ENCODE measurements around the gene TINCR. TPM values are rescaled to one million over a fixed set of nuclear protein-coding genes. Genes with fewer than 3 reads are reported as not detected.

TINCR gene
- total and polyA plus RNA-seq, 5 donors from 2014 or later: 3.1 TPM; not detected in 4

DNA sequence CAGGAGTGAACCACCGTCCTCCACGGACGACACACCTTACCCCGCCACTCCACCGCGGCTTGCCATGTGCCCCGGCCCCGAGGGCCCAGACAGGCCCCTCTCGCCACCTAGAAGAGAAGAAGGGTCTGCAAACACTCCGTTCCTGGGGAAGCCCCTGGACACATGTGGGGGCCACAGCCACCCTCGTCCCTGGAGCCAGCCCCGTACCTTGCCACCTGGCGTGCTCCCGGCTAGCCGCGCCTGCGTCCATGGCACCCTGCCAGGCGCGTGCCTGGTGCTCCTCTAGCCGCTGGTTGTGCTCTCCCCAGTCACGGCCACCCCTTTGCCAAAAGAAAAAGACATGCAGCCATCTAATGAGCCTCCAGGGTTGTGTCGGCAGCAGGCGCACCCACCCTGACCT lies 19.9 kb upstream of the TINCR start:
- H3K36me3 ChIP-seq (ENCODE audit: control insufficient read depth, insufficient read depth, low read length): peaks cover 56% of the 10 kb centered on the region
- Mint-ChIP-seq H3K27ac (no peak overlapping the region), H3K27me3 (no peaks in the 10 kb centered on the region), H3K4me3 (no peak overlapping the region), H3K4me1 (peaks cover 0 to 15% (median 1%) of the 10 kb centered on the region in 4 donors), H3K36me3 (peaks cover 14% of the 10 kb centered on the region), H3K9me3 (peaks cover 0 to 2% (median 0%) of the 10 kb centered on the region in 7 donors)
- no peak overlapping the region for H3K27ac ChIP-seq (ENCODE audit: insufficient read depth, low read length, poor library complexity, severe bottlenecking)
- ATAC-seq (ENCODE audit: low read depth in 2 of 2) (no peak), DNase-seq (no peak)
- peaks cover 18% of the 10 kb centered on the region for H3K4me1 ChIP-seq (ENCODE audit: control insufficient read depth, insufficient read depth, low read length, poor library complexity, severe bottlenecking)
- H3K4me3 ChIP-seq (ENCODE audit: low read depth, low read length): no peak overlapping the region
- H3K9me3 ChIP-seq (ENCODE audit: control insufficient read depth in 2 of 2, low read length in 2 of 2): no peaks in the 10 kb centered on the region
- no peaks in the 10 kb centered on the region for H3K27me3 ChIP-seq (ENCODE audit: control insufficient read depth, insufficient read depth, low read length)

GRCh38 chr19:5587071-5587455 lies 19.3 kb upstream of the TINCR start:
- H3K36me3 ChIP-seq (ENCODE audit: control insufficient read depth, insufficient read depth, low read length): peaks cover 50% of the 10 kb centered on the region

GRCh38 chr19:5586300-5587070 lies 18.7 kb upstream of the TINCR start:
- Histone ChIP-seq H3K27ac (ENCODE audit: insufficient read depth, low read length, poor library complexity, severe bottlenecking) (peak overlapping the region; percentile 6), H3K4me1 (ENCODE audit: control insufficient read depth, insufficient read depth, low read length, poor library complexity, severe bottlenecking) (peaks cover 18% of the 10 kb centered on the region), H3K36me3 (ENCODE audit: control insufficient read depth, insufficient read depth, low read length) (peaks cover 44% of the 10 kb centered on the region), H3K27me3 (ENCODE audit: control insufficient read depth, insufficient read depth, low read length) (no peaks in the 10 kb centered on the region), H3K9me3 (ENCODE audit: control insufficient read depth in 2 of 2, low read length in 2 of 2) (no peaks in the 10 kb centered on the region), H3K4me3 (ENCODE audit: low read depth, low read length) (no peak overlapping the region)
- H3K36me3 Mint-ChIP-seq: peaks cover 10% of the 10 kb centered on the region
- no peak overlapping the region for H3K27ac Mint-ChIP-seq
- H3K27me3 Mint-ChIP-seq: no peaks in the 10 kb centered on the region
- H3K4me1 Mint-ChIP-seq: peaks cover 0 to 15% (median 1%) of the 10 kb centered on the region in 4 donors
- H3K4me3 Mint-ChIP-seq: no peak overlapping the region
- H3K9me3 Mint-ChIP-seq: peaks cover 0 to 2% (median 0%) of the 10 kb centered on the region in 7 donors
- DNase-seq: no peak
- peak in 1 of 2 donors; percentile 15 for ATAC-seq (ENCODE audit: low read depth in 2 of 2)

More at GRCh38 chr19:5587071-5587455, 19.3 kb upstream of the TINCR start:
- no peak for ATAC-seq (ENCODE audit: low read depth in 2 of 2)
- peaks cover 0 to 15% (median 1%) of the 10 kb centered on the region in 4 donors for H3K4me1 Mint-ChIP-seq
- no peak overlapping the region for H3K27ac Mint-ChIP-seq
- Histone ChIP-seq H3K4me1 (ENCODE audit: control insufficient read depth, insufficient read depth, low read length, poor library complexity, severe bottlenecking) (peaks cover 18% of the 10 kb centered on the region), H3K27me3 (ENCODE audit: control insufficient read depth, insufficient read depth, low read length) (no peaks in the 10 kb centered on the region), H3K27ac (ENCODE audit: insufficient read depth, low read length, poor library complexity, severe bottlenecking) (no peak overlapping the region), H3K4me3 (ENCODE audit: low read depth, low read length) (no peak overlapping the region), H3K9me3 (ENCODE audit: control insufficient read depth in 2 of 2, low read length in 2 of 2) (no peaks in the 10 kb centered on the region)
- no peak overlapping the region for H3K4me3 Mint-ChIP-seq
- no peaks in the 10 kb centered on the region for H3K27me3 Mint-ChIP-seq
- H3K36me3 Mint-ChIP-seq: peaks cover 10% of the 10 kb centered on the region
- peaks cover 0 to 2% (median 0%) of the 10 kb centered on the region in 7 donors for H3K9me3 Mint-ChIP-seq
- DNase-seq: no peak

GRCh38 chr19:5585461-5586299 lies 17.9 kb upstream of the TINCR start:
- peaks cover 0 to 15% (median 1%) of the 10 kb centered on the region in 4 donors for H3K4me1 Mint-ChIP-seq
- H3K27ac ChIP-seq (ENCODE audit: insufficient read depth, low read length, poor library complexity, severe bottlenecking): peak overlapping the region; percentile 6

DNA sequence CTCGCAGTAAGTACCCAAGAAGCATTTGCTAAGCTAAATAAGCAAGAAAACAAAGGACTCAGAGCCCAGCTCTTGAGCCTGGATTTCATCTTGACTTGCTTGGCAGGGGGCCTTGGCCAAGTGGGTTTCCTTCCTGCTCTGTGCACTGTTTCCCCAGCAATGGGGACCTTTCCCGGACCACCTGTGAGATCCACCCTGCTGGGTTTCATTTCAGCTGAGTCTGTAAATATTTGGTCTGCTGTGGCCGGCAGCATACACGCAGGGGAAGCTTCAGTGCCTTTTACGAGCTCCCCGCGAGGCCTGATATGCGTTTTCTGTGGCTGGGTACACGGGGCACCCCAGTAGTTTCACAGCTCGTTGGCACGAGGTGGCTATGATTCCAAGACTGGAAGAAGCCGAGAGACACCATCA lies 12.4 kb upstream of the TINCR start:
- H3K4me3 Mint-ChIP-seq: no peak overlapping the region
- H3K36me3 ChIP-seq (ENCODE audit: control insufficient read depth, insufficient read depth, low read length): no peaks in the 10 kb centered on the region

More at GRCh38 chr19:5585461-5586299, 17.9 kb upstream of the TINCR start:
- peaks cover 10% of the 10 kb centered on the region for H3K36me3 Mint-ChIP-seq
- DNase-seq (peak in 1 of 3 donors; percentile 33), ATAC-seq (ENCODE audit: low read depth in 2 of 2) (peak in 1 of 2 donors; percentile 10)
- H3K9me3 Mint-ChIP-seq: peaks cover 0 to 2% (median 0%) of the 10 kb centered on the region in 7 donors
- no peaks in the 10 kb centered on the region for H3K27me3 ChIP-seq (ENCODE audit: control insufficient read depth, insufficient read depth, low read length)
- H3K27ac Mint-ChIP-seq: peak overlapping the region in 2 of 3 donors; percentile 83 to 86
- peaks cover 38% of the 10 kb centered on the region for H3K36me3 ChIP-seq (ENCODE audit: control insufficient read depth, insufficient read depth, low read length)
- H3K4me3 ChIP-seq (ENCODE audit: low read depth, low read length): no peak overlapping the region
- H3K9me3 ChIP-seq (ENCODE audit: control insufficient read depth in 2 of 2, low read length in 2 of 2): no peaks in the 10 kb centered on the region
- H3K4me3 Mint-ChIP-seq: peak overlapping the region in 3 of 4 donors; percentile 13 to 69 (median 38)
- peaks cover 18% of the 10 kb centered on the region for H3K4me1 ChIP-seq (ENCODE audit: control insufficient read depth, insufficient read depth, low read length, poor library complexity, severe bottlenecking)
- no peaks in the 10 kb centered on the region for H3K27me3 Mint-ChIP-seq

DNA sequence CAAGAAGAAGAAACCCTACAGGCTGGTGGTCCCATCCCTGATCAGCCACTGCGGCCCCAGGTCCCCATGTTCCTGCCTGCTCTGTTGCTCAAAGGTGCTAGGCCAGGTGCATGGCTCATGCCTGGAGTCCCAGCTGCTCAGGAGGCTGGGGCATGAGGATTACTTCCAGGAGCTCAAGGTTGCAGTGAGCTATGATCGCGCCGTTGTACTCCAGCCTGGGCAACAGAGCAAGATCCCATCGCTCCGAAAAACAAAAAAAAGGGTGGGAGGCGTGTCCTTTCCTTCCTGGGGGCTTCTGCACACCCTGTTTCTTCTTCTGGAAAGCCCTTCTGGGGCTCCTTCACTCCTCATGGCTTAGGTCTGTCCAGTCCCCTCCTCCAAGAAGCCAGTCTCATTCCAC lies 11.9 kb upstream of the TINCR start:
- no peaks in the 10 kb centered on the region for H3K27me3 ChIP-seq (ENCODE audit: control insufficient read depth, insufficient read depth, low read length)
- peaks cover 7% of the 10 kb centered on the region for H3K4me1 ChIP-seq (ENCODE audit: control insufficient read depth, insufficient read depth, low read length, poor library complexity, severe bottlenecking)
- Mint-ChIP-seq H3K4me1 (peaks cover 0 to 15% (median 7%) of the 10 kb centered on the region in 4 donors), H3K27ac (no peak overlapping the region), H3K9me3 (peaks cover 0 to under 1% (median 0%) of the 10 kb centered on the region in 7 donors), H3K4me3 (no peak overlapping the region), H3K27me3 (no peaks in the 10 kb centered on the region), H3K36me3 (no peaks in the 10 kb centered on the region)
- H3K27ac ChIP-seq (ENCODE audit: insufficient read depth, low read length, poor library complexity, severe bottlenecking): no peak overlapping the region
- no peaks in the 10 kb centered on the region for H3K36me3 ChIP-seq (ENCODE audit: control insufficient read depth, insufficient read depth, low read length)
- no peak overlapping the region for H3K4me3 ChIP-seq (ENCODE audit: low read depth, low read length)
- DNase-seq (no peak), ATAC-seq (ENCODE audit: low read depth in 2 of 2) (no peak)
- no peaks in the 10 kb centered on the region for H3K9me3 ChIP-seq (ENCODE audit: control insufficient read depth in 2 of 2, low read length in 2 of 2)

More for the DNA sequence above, 12.4 kb upstream of the TINCR start:
- H3K27me3 Mint-ChIP-seq: no peaks in the 10 kb centered on the region
- DNase-seq: no peak
- Histone ChIP-seq H3K9me3 (ENCODE audit: control insufficient read depth in 2 of 2, low read length in 2 of 2) (no peaks in the 10 kb centered on the region), H3K27me3 (ENCODE audit: control insufficient read depth, insufficient read depth, low read length) (no peaks in the 10 kb centered on the region), H3K4me3 (ENCODE audit: low read depth, low read length) (no peak overlapping the region), H3K4me1 (ENCODE audit: control insufficient read depth, insufficient read depth, low read length, poor library complexity, severe bottlenecking) (peaks cover 9% of the 10 kb centered on the region), H3K27ac (ENCODE audit: insufficient read depth, low read length, poor library complexity, severe bottlenecking) (no peak overlapping the region)
- H3K27ac Mint-ChIP-seq: no peak overlapping the region
- H3K9me3 Mint-ChIP-seq: peaks cover 0 to 2% (median 0%) of the 10 kb centered on the region in 7 donors
- peaks cover 0 to 15% (median 7%) of the 10 kb centered on the region in 4 donors for H3K4me1 Mint-ChIP-seq
- ATAC-seq (ENCODE audit: low read depth in 2 of 2): no peak
- no peaks in the 10 kb centered on the region for H3K36me3 Mint-ChIP-seq

DNA sequence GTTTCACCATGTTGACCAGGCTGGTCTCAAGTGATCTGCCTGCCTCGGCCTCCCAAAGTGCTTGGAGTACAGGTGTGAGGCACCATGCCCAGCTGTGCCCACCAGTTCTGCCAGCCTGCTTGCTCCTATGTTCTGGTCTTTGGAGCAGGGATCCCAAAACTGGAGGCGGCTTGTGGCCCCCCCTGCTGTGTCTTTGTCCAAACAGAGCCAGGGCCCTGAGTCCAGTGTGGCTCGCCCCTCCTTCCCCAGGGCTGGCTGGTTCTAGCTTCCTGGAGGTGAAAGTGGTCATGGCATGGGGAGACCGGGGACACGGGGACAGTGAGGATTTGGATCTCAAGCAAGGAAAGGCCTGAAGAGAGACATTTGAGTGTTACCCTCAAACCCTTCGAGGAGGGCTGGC lies 11.5 kb upstream of the TINCR start:
- no peaks in the 10 kb centered on the region for H3K9me3 ChIP-seq (ENCODE audit: control insufficient read depth in 2 of 2, low read length in 2 of 2)
- Mint-ChIP-seq H3K4me3 (no peak overlapping the region), H3K27ac (no peak overlapping the region), H3K27me3 (no peaks in the 10 kb centered on the region), H3K36me3 (no peaks in the 10 kb centered on the region), H3K9me3 (no peaks in the 10 kb centered on the region), H3K4me1 (peaks cover 0 to 13% (median 7%) of the 10 kb centered on the region in 4 donors)
- H3K36me3 ChIP-seq (ENCODE audit: control insufficient read depth, insufficient read depth, low read length): no peaks in the 10 kb centered on the region
- ATAC-seq (ENCODE audit: low read depth in 2 of 2) (no peak), DNase-seq (no peak)
- no peak overlapping the region for H3K27ac ChIP-seq (ENCODE audit: insufficient read depth, low read length, poor library complexity, severe bottlenecking)
- peaks cover 7% of the 10 kb centered on the region for H3K4me1 ChIP-seq (ENCODE audit: control insufficient read depth, insufficient read depth, low read length, poor library complexity, severe bottlenecking)
- no peak overlapping the region for H3K4me3 ChIP-seq (ENCODE audit: low read depth, low read length)
- H3K27me3 ChIP-seq (ENCODE audit: control insufficient read depth, insufficient read depth, low read length): no peaks in the 10 kb centered on the region
